Hepatocyte (in vitro differentiated cells): ENCODE data around the gene DNMT3A. TPM values are rescaled to one million over a fixed set of nuclear protein-coding genes. Genes with fewer than 3 reads are reported as not detected.

ENCODE experiments used
- DNase-seq: peaks from one replicate; pipeline ENCODE4 v3.0.0-alpha.2; 2016; ENCODE audit warnings: low spot score
- H2AFZ ChIP-seq: fragments of 200-600 bp; sonication (generic); 2 replicates; pipeline ENCODE4 v1.6.0; 2016; ENCODE audit warnings: antibody characterized with exemption, mild to moderate bottlenecking
- H3K27ac ChIP-seq: fragments of 200-600 bp; sonication (generic); 2 replicates; pipeline ENCODE4 v1.5.1; 2016; ENCODE audit warnings: mild to moderate bottlenecking
- H3K27me3 ChIP-seq: fragments of 200-600 bp; sonication (generic); 2 replicates; pipeline ENCODE4 v1.6.1; 2016
- H3K36me3 ChIP-seq: fragments of 200-600 bp; sonication (generic); replicated peaks from 2 replicates; pipeline ENCODE4 v1.5.1; 2016; ENCODE audit warnings: low read depth; ENCODE audit not compliant: insufficient read depth
- H3K4me1 ChIP-seq: fragments of 200-600 bp; sonication (generic); 2 replicates; pipeline ENCODE4 v1.5.1; 2016; ENCODE audit warnings: mild to moderate bottlenecking, moderate library complexity; ENCODE audit not compliant: insufficient read depth
- H3K4me2 ChIP-seq: fragments of 200-600 bp; sonication (generic); 2 replicates; pipeline ENCODE4 v1.6.0; 2016
- H3K4me3 ChIP-seq: fragments of 200-600 bp; sonication (generic); 2 replicates; pipeline ENCODE4 v1.5.1; 2016; ENCODE audit warnings: mild to moderate bottlenecking
- H3K79me2 ChIP-seq: fragments of 200-600 bp; sonication (generic); 2 replicates; pipeline ENCODE4 v1.6.0; 2017; ENCODE audit warnings: mild to moderate bottlenecking
- H3K9me2 ChIP-seq: fragments of 200-600 bp; sonication (generic); replicated peaks from 2 replicates; pipeline ENCODE4 v1.6.0; 2017; ENCODE audit warnings: mild to moderate bottlenecking; ENCODE audit not compliant: insufficient read depth
- H3K9me3 ChIP-seq: fragments of 200-600 bp; sonication (generic); 2 replicates; pipeline ENCODE4 v1.5.1; 2016; ENCODE audit warnings: low read depth, mild to moderate bottlenecking
- H4K20me1 ChIP-seq: fragments of 200-600 bp; sonication (generic); 2 replicates; pipeline ENCODE4 v1.6.0; 2016; ENCODE audit warnings: mild to moderate bottlenecking; ENCODE audit not compliant: insufficient read depth, poor library complexity, severe bottlenecking
- EZH2 ChIP-seq: fragments of 200-600 bp; sonication (generic); IDR thresholded peaks from 2 replicates; pipeline ENCODE4 v1.6.1; 2016; ENCODE audit warnings: antibody characterized with exemption, mild to moderate bottlenecking, borderline replicate concordance
- EZH2phosphoT487 ChIP-seq: fragments of 200-600 bp; sonication (generic); IDR thresholded peaks from one replicate; pipeline ENCODE4 v1.6.1; 2018; ENCODE audit warnings: antibody characterized with exemption, mild to moderate bottlenecking, low read depth, moderate library complexity; ENCODE audit not compliant: unreplicated experiment, severe bottlenecking
- WGBS: methylation state at CpG from one replicate; pipeline ENCODE4 v1.1.6; 2016; ENCODE audit warnings: low lambda C conversion rate; ENCODE audit errors: missing lambda C conversion rate; 5-methylcytosine and 5-hydroxymethylcytosine counted together
- polyA plus RNA-seq: library from polyadenylated mRNA; unstranded; fragments of >200 nt; fragmentation: Nextera tagmentation; extraction: Ambion mirVana; gene quantifications from 2 replicates; pipeline ENCODE4 v1.2.1, GENCODE V29; 2016
- total RNA-seq: library from RNA; depleted of rRNA; stranded (reverse); fragments of >200 nt; gene quantifications from 2 replicates; pipeline ENCODE4 v1.2.3, GENCODE V29; 2014
- TF ChIP-seq, protein P1 (sequence below): fragments of 200-600 bp; sonication (generic); IDR thresholded peaks from 2 replicates; pipeline ENCODE4 v1.5.1; 2016; ENCODE audit warnings: antibody characterized with exemption, mild to moderate bottlenecking; ENCODE audit not compliant: poor library complexity

Gene DNMT3A
- total and polyA plus RNA-seq, 2 experiments from 2014 or later: 28.3 to 43.8 TPM

DNA sequence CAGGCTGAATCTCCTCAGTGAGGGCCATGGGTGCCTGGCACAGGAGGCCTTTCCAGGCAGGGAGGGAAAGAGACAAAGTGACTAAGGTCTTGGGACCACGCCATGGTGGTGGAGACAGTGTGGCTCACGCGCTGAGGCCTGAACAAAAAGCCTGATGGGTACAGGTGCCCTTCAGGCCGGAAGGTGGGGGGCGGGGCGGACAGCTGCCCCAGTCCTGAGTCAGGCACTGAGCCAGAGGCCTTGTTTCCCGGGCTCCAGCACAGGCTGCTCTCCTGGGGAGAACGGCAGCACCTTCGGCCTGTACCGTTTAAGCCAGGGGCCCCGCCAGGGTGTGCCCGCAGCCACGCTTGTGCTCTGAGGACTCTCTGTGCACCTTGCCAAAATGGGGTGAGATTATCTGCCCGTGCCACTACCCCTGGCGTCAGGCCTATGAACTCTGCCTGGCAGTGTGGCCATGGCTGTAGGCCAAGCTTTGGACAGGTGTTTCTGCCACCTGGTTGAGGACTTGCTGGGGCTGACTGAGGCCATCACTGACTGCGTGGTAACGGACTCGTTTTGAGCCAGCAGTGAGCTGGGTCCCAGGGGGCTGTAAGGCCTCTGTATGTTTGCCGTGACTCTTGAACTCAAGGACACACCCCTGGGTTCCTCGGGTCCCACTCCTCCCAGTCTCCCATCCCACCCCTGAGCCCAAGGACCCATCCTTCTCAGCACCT is 31.7 kb upstream of the DNMT3A start:
- Histone ChIP-seq H3K4me2 (no peak overlapping the region), H4K20me1 (no peaks in the 10 kb centered on the region), H2AFZ (no peak overlapping the region), H3K4me1 (peaks cover 29% of the 10 kb centered on the region), H3K27me3 (no peaks in the 10 kb centered on the region), H3K9me2 (no peaks in the 10 kb centered on the region), H3K79me2 (no peaks in the 10 kb centered on the region), H3K36me3 (no peaks in the 10 kb centered on the region), H3K4me3 (no peak overlapping the region), H3K27ac (peak overlapping the region; percentile 92), H3K9me3 (no peaks in the 10 kb centered on the region)
- TF ChIP-seq, protein P1, sequence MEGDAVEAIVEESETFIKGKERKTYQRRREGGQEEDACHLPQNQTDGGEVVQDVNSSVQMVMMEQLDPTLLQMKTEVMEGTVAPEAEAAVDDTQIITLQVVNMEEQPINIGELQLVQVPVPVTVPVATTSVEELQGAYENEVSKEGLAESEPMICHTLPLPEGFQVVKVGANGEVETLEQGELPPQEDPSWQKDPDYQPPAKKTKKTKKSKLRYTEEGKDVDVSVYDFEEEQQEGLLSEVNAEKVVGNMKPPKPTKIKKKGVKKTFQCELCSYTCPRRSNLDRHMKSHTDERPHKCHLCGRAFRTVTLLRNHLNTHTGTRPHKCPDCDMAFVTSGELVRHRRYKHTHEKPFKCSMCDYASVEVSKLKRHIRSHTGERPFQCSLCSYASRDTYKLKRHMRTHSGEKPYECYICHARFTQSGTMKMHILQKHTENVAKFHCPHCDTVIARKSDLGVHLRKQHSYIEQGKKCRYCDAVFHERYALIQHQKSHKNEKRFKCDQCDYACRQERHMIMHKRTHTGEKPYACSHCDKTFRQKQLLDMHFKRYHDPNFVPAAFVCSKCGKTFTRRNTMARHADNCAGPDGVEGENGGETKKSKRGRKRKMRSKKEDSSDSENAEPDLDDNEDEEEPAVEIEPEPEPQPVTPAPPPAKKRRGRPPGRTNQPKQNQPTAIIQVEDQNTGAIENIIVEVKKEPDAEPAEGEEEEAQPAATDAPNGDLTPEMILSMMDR: no peak
- TF ChIP-seq EZH2: no peak
- no peak for TF ChIP-seq EZH2phosphoT487
- DNase-seq: no peak
- 92% methylated on average over 20 of the region's 20 CpGs for WGBS

DNA sequence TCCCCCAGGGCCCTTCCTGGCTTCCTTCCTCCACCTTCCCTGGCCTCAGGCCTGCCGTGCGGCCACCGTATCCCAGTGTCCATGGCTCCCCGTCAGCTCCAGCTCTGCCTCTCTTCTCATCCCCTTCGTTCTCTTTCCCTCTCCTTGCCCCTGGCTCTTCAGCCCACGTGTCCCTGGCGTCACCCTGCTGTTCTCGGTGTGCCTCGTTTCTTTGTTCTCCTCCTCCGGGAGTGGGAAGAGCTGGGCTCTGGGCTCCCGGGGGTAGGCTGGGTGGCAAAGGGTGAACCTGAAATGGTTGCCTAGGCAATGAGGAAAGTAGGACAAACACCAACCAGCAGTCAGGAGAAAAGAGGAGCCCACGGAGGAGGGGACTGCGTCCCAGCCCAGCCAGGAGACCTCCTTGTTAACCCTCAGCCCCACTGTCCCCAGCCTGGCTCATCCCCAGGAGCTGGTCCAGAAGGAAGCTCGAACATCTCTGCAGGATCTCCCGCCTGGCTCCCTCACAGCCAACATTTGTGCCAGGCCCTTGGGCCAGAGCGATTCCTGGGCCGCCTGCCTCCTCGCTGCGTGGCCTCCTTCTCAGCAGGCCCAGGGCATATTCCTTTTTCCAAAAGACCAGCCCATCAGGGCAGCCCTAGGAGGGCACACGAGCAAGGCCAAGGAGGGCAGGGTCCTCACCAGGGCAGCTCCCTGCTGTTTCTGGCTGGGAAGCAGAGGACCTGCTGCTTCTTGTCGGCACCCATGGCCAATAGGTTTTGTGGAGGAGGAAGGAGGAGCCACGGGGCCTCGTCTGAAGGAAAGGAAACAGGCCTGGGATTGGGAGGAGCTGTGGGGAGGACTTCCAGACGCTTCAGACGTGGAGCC is 30.9 kb upstream of the DNMT3A start:
- H3K4me2 ChIP-seq: peak overlapping the region; percentile 21
- no peaks in the 10 kb centered on the region for H3K9me3 ChIP-seq
- H3K27ac ChIP-seq: peak overlapping the region; percentile 92
- 85% methylated on average over 25 of the region's 25 CpGs for WGBS
- H4K20me1 ChIP-seq: no peaks in the 10 kb centered on the region
- H3K79me2 ChIP-seq: no peaks in the 10 kb centered on the region
- DNase-seq: no peak
- TF ChIP-seq, protein P1: no peak
- TF ChIP-seq EZH2phosphoT487: no peak
- no peak for TF ChIP-seq EZH2
- H3K27me3 ChIP-seq: no peaks in the 10 kb centered on the region
- H3K4me3 ChIP-seq: no peak overlapping the region
- no peak overlapping the region for H2AFZ ChIP-seq
- no peaks in the 10 kb centered on the region for H3K9me2 ChIP-seq
- no peaks in the 10 kb centered on the region for H3K36me3 ChIP-seq
- H3K4me1 ChIP-seq: peaks cover 29% of the 10 kb centered on the region

DNA sequence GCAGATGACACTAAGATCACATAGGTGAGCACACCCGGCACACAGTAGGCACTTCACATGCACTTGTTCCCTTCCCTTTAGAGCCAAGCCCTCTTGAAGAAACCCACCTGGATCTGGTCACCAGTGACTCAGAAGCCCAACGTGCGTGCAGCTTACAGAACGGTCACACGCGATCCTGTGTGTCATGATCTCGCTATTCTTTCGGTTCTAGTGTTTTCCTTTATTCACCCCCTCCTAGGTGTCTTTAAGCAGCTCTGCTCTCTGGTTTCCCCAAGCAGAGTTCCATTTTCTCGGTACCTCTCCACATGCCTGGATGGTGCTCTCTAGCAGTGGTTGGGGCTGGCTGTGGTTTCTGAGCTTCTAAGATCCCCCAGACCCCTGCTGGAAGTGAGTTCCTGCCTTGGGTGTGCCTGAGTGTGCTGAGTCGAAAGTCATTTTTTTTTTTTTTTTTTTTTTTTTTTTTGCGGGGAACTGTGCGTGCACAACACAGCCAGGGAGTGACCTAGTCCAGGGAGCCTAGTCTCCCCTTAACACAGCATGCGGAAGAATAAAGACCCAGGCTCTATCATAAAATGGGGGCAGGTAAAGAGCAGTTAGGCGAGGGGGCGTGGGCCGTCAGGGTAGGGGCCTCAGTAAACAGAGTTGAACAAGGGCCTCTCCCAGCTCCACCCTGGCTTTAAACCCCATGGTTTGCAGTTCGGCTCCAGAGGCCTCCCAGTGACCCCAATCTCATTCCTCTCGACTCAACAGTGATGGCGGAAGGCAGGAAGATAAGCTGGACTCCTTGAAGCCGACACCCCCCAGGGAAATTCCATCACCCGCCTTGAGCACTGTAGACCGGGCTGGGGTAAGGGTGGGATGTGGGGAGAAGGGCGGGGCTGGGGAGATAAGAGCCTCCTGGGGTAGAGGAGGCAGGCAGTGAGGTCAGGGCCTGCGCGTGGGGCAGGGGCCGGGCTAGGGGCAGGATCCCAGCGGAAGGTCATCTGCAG is 29.8 kb upstream of the DNMT3A start:
- no peaks in the 10 kb centered on the region for H3K36me3 ChIP-seq
- TF ChIP-seq, protein P1: no peak
- TF ChIP-seq EZH2 (no peak), EZH2phosphoT487 (no peak)
- peak; percentile 72 for DNase-seq
- H3K27me3 ChIP-seq: no peaks in the 10 kb centered on the region
- no peaks in the 10 kb centered on the region for H3K9me2 ChIP-seq
- no peaks in the 10 kb centered on the region for H4K20me1 ChIP-seq
- H3K4me2 ChIP-seq: peak overlapping the region; percentile 21
- peak overlapping the region; percentile 92 for H3K27ac ChIP-seq
- no peak overlapping the region for H2AFZ ChIP-seq
- WGBS: 69% methylated on average over 26 of the region's 27 CpGs
- H3K79me2 ChIP-seq: no peaks in the 10 kb centered on the region
- H3K4me3 ChIP-seq: no peak overlapping the region
- H3K4me1 ChIP-seq: peaks cover 22% of the 10 kb centered on the region
- H3K9me3 ChIP-seq: no peaks in the 10 kb centered on the region
